Measurements from ENCODE around the gene MEI4.

The MEI4 gene

GRCh38 chr6:77962070-77962469, 309.2 kb downstream of the MEI4 start:
- no peak for DNase-seq (ENCODE audit: low read depth in 3 of 3)

GRCh38 chr6:77965449-77965848, 312.6 kb downstream of the MEI4 start:
- DNase-seq (ENCODE audit: low read depth in 3 of 3) = no peak

GRCh38 chr6:77972334-77972733, 319.5 kb downstream of the MEI4 start:
- DNase-seq (ENCODE audit: low read depth in 3 of 3) = no peak
